ENCODE results near the gene LIPM. TPM values are rescaled to one million over a fixed set of nuclear protein-coding genes. Genes with fewer than 3 reads are reported as not detected.

LIPM gene
- total RNA-seq, 2 donors from 2014 or later: not detected

DNA sequence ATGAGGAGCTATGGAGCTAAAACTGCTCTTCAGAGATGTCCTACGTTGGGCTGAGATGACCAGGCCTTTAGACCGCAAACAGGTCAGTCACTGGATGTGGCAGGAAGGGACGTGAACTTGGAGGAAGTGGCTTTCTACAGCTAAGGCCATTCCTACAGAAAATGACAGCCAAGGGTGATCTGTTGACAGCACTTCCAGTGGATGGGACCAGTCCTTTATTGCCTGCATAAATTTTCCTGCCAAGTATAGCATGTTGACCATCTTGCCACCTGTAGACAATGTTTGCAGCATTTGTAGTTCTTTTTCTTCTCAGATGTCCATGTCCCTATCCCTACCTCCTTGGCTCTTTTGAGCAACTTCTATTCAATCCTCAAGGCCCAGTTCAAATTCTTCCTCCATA lies 3.4 kb downstream of the LIPM start:
- WGBS: 95% methylated on average over 3 of the region's 3 CpGs
- Histone ChIP-seq H3K27me3 (replicated peaks; ENCODE audit: insufficient read depth) (no peaks in the 10 kb centered on the region), H3K27ac (no peak overlapping the region), H3K4me3 (no peak overlapping the region), H3K9me3 (no peaks in the 10 kb centered on the region), H3K4me1 (replicated peaks) (no peaks in the 10 kb centered on the region), H3K36me3 (no peaks in the 10 kb centered on the region)
- no peak for DNase-seq (ENCODE audit: low spot score)
- TF ChIP-seq, protein P1, sequence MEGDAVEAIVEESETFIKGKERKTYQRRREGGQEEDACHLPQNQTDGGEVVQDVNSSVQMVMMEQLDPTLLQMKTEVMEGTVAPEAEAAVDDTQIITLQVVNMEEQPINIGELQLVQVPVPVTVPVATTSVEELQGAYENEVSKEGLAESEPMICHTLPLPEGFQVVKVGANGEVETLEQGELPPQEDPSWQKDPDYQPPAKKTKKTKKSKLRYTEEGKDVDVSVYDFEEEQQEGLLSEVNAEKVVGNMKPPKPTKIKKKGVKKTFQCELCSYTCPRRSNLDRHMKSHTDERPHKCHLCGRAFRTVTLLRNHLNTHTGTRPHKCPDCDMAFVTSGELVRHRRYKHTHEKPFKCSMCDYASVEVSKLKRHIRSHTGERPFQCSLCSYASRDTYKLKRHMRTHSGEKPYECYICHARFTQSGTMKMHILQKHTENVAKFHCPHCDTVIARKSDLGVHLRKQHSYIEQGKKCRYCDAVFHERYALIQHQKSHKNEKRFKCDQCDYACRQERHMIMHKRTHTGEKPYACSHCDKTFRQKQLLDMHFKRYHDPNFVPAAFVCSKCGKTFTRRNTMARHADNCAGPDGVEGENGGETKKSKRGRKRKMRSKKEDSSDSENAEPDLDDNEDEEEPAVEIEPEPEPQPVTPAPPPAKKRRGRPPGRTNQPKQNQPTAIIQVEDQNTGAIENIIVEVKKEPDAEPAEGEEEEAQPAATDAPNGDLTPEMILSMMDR (IDR thresholded peaks at IDR 0.05): no peak
- intact Hi-C loops (cut with DNase I): no loop called here

GRCh38 chr10:88809621-88810020 lies 7.1 kb downstream of the LIPM start:
- Histone ChIP-seq H3K27me3 (replicated peaks; ENCODE audit: insufficient read depth) (no peaks in the 10 kb centered on the region), H3K4me3 (no peak overlapping the region), H3K4me1 (replicated peaks) (peaks cover 3% of the 10 kb centered on the region), H3K27ac (no peak overlapping the region), H3K36me3 (no peaks in the 10 kb centered on the region), H3K9me3 (no peaks in the 10 kb centered on the region)
- intact Hi-C loops (cut with DNase I): no loop called here
- TF ChIP-seq POLR2AphosphoS5 (IDR thresholded peaks at IDR 0.05) (no peak), POLR2A (IDR thresholded peaks at IDR 0.05) (no peak)
- TF ChIP-seq, protein P1 (IDR thresholded peaks at IDR 0.05): no peak
- no peak for DNase-seq (ENCODE audit: low spot score)
- 69% methylated on average over 4 of the region's 4 CpGs for WGBS

GRCh38 chr10:88810196-88810961 lies 7.8 kb downstream of the LIPM start:
- H3K4me3 ChIP-seq: no peak overlapping the region
- H3K27ac ChIP-seq: no peak overlapping the region
- DNase-seq (ENCODE audit: low spot score): peak; percentile 15
- 39% methylated on average over 5 of the region's 5 CpGs for WGBS
- intact Hi-C loops (cut with DNase I): no loop called here
- peaks cover 3% of the 10 kb centered on the region for H3K4me1 ChIP-seq (replicated peaks)
- no peaks in the 10 kb centered on the region for H3K9me3 ChIP-seq
- H3K36me3 ChIP-seq: no peaks in the 10 kb centered on the region
- TF ChIP-seq, protein P1 (IDR thresholded peaks at IDR 0.05): peak in 3 of 4 experiments; percentile 48 to 53 (median 51)
- TF ChIP-seq POLR2A (IDR thresholded peaks at IDR 0.05): no peak
- no peaks in the 10 kb centered on the region for H3K27me3 ChIP-seq (replicated peaks; ENCODE audit: insufficient read depth)

- Histone ChIP-seq H3K4me3 (no peak overlapping the region), H3K4me1 (replicated peaks) (peaks cover 3% of the 10 kb centered on the region), H3K36me3 (no peaks in the 10 kb centered on the region), H3K27ac (no peak overlapping the region), H3K27me3 (replicated peaks; ENCODE audit: insufficient read depth) (no peaks in the 10 kb centered on the region), H3K9me3 (no peaks in the 10 kb centered on the region)
- intact Hi-C loops (cut with DNase I): no loop called here
- DNase-seq (ENCODE audit: low spot score): no peak
- 90% methylated on average over 6 of the region's 6 CpGs for WGBS
- TF ChIP-seq POLR2A (IDR thresholded peaks at IDR 0.05) (no peak), POLR2AphosphoS5 (IDR thresholded peaks at IDR 0.05) (no peak)
- TF ChIP-seq, protein P1 (IDR thresholded peaks at IDR 0.05): no peak
These were observed 10.7 kb downstream of the LIPM start for GRCh38 chr10:88813200-88813599.

GRCh38 chr10:88819290-88819689 lies 16.8 kb downstream of the LIPM start:
- no peaks in the 10 kb centered on the region for H3K9me3 ChIP-seq
- intact Hi-C loops (cut with DNase I): no loop called here
- no peaks in the 10 kb centered on the region for H3K4me1 ChIP-seq (replicated peaks)
- TF ChIP-seq POLR2AphosphoS5 (IDR thresholded peaks at IDR 0.05): no peak
- TF ChIP-seq POLR2A (IDR thresholded peaks at IDR 0.05): no peak
- TF ChIP-seq, protein P1 (IDR thresholded peaks at IDR 0.05): no peak
- no peaks in the 10 kb centered on the region for H3K27me3 ChIP-seq (replicated peaks; ENCODE audit: insufficient read depth)
- 90% methylated on average over 3 of the region's 3 CpGs for WGBS
- no peak for DNase-seq (ENCODE audit: low spot score)
- H3K36me3 ChIP-seq: no peaks in the 10 kb centered on the region
- no peak overlapping the region for H3K27ac ChIP-seq
- no peak overlapping the region for H3K4me3 ChIP-seq
